Stimulated activated CD8-positive, alpha-beta memory T cell treated with anti-CD3 and anti-CD28 coated beads, Interleukin-4, amount 100 ng/mL, for 1 hour (primary cell): Measurements from ENCODE around the gene CHPT1.
"Not testable (repeated sequence)": the region's sequence is repeated elsewhere in the genome, so short reads cannot be mapped to it uniquely, and the experiment has no call there.

ENCODE experiments used
- DNase-seq, 2 donors: peaks; one replicate each; pipeline ENCODE4 v3.0.0-alpha.2; 2020; ENCODE audit warnings: low read depth in 2 of 2, low spot score in 1 of 2

CHPT1 gene

DNA sequence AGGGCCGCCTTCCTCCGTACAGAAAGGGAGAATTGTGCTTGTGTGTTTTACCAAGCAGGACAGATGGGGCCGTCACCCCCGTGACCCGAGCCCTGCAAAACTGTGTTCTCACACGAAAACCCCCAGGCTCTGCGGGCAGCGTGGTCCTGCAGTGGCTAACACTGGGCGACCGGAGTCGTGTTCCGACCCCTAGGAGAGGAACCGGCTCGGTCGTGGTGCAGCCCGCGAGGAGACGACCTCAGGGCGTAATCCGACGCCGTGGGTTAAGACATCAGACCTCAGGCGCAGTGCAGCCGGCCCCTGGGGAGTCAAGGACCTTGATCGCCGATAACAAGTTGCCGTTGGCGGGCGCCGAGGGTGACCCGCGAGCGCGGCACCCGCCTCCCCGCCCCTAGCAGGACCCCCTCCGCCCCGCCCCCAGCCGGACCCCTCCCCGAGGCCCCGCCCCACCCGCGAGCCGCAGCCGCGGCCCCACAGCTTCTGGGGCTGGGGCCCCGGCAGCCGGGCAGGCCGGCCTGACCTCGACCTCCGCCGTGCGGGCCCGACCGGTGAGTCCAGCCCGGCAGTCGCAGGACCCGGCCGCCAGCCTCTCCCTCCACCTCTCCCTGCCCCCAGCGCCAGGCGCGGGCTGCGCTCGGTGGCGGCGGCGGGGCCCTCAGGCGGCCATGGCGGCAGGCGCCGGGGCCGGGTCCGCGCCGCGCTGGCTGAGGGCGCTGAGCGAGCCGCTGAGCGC is at the start of gene CHPT1:
TSS of gene CHPT1 (plus strand) at position 444 of the 733 bp plus-strand sequence. CDS start at position 666, 222 bp downstream.
- peak; percentile 22 to 29 for DNase-seq

DNA sequence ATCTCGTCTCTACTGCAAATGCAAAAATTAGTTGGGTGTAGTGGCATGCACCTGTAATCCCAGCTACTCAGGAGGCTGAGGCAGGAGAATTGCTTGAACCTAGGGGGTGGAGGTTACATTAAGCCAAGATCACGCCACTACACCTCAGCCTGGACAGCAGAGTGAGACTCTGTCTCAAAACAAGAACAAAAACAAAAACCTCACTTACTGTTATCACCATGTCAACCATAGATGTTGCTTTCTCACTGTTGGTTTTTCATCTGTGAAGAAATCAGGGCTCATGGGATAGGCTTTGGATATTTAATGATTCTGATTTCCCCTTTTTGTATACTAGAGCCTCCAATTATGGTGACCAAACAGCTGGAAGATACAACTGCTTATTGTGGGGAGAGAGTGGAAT is 49.7 kb upstream of the CHPT1 start:
- DNase-seq, result no peak

DNA sequence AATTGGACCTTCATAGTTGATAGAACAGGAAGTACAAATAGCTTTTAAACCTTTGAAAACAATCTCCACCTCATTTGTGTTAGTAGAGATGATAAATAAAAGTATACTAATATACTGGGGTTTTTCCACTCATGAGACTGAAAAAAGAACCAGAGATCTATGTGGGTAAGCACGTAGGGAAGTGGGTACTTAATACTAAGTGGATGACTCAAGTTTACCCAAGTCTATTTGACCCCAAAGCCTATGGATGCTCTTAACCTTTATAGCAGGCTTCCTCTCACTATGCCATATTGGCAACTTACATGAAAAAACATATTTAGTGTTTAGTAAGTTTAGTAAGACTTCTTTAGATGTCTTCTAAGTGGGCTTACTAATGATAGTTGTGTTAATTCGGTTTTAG is 49.2 kb upstream of the CHPT1 start:
- no peak for DNase-seq

- DNase-seq, result no peak
Observed at GRCh38 chr12:101650346-101651117, 46.9 kb upstream of the CHPT1 start.

GRCh38 chr12:101653030-101653429 is 44.4 kb upstream of the CHPT1 start:
- DNase-seq, result no peak

- no peak for DNase-seq
Observed at GRCh38 chr12:101653503-101653902, 43.9 kb upstream of the CHPT1 start.

DNA sequence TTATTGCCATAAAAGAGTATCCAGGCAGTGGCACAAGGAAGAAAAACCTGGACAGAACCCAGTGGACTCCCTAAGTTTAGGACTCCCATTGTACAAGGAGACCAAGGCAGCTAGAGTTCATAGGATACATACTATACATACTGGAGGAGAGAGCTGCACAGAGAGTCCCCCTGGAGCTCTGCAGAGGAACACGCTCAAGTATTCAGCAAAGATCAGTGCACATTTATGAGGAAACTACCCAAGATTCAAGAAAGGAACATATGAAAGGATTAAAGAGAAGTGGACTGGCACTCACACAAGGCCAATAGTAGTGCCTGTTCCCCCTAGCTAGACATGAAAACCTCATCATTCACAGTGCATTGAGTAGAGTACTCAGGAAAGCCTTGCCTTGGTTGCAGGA is 43.0 kb upstream of the CHPT1 start:
- DNase-seq, result no peak

DNA sequence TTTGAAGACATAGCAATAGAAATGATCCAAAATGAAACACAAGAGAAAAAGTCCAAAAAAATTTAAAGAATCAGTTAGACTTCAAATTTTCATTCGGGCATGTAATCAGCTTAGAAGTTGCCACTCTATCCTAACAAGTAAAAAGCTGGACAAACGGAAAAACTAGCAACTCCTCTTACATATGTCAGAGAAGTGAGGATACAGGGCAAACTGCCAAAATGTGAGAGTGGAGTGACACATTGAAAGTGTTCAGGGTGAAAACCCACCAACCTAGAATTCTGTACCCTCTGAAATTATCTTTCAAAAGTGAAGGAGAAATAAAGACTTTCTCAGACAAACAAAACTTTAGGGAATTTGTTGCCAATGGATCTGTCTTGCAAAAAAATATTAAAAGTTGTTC is 42.0 kb upstream of the CHPT1 start:
- no peak for DNase-seq

DNA sequence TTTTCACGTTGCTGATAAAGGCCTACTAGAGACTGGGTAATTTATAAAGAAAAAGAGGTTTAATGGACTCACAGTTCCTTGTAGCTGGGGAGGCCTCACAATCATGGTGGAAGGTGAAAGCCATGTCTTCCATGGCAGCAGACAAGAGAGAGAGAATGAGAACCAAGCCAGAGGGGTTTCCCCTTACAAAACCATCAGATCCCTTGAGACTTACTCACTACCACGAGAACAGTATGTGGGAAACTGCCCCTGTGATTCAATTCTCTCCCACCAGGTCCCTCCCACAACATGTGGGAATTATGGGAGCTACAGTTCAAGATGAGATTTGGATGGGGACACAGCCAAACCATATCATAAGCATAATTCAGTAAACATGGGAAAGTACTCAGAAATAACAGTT is 36.8 kb upstream of the CHPT1 start:
- not testable (repeated sequence) for DNase-seq

DNA sequence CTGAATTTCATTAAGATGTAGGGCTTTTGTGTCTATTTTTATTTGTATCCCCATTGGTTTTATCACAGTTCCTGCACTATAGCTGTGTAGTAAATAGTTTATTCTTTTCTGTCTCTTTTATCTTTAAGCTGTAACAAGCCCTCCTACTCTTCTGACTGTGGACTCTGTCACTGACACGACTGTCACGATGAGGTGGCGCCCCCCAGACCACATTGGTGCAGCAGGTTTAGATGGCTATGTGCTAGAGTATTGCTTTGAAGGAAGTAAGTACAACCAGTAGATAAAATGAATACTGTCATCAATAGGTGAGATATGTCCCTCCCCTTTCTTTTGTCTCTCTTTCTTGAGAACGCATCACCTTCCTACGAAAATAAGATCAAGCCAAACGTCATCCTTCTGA is 34.1 kb upstream of the CHPT1 start:
- no peak for DNase-seq

DNA sequence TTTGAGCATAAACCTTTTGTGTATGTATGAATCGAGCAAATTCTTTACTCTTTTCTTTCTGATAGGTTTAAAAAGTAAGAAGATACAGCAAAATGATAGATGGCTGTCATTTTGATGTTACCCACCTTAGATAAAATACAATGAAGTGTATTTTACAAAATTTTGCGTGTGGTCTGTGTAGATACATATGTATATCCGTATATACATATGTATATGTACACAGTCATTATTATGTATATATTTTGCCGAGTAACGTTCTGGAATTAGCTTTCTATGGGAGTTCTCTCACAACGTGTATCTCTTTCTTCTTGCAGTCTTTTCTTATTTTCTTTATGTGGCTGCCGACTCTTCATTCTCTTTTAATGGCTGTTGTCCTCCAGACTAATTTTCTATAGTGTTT is 32.4 kb upstream of the CHPT1 start:
- no peak for DNase-seq

- DNase-seq, result no peak
Observed at GRCh38 chr12:101666052-101666728, 31.2 kb upstream of the CHPT1 start.

GRCh38 chr12:101667591-101667990 is 29.8 kb upstream of the CHPT1 start:
- DNase-seq, result no peak

DNA sequence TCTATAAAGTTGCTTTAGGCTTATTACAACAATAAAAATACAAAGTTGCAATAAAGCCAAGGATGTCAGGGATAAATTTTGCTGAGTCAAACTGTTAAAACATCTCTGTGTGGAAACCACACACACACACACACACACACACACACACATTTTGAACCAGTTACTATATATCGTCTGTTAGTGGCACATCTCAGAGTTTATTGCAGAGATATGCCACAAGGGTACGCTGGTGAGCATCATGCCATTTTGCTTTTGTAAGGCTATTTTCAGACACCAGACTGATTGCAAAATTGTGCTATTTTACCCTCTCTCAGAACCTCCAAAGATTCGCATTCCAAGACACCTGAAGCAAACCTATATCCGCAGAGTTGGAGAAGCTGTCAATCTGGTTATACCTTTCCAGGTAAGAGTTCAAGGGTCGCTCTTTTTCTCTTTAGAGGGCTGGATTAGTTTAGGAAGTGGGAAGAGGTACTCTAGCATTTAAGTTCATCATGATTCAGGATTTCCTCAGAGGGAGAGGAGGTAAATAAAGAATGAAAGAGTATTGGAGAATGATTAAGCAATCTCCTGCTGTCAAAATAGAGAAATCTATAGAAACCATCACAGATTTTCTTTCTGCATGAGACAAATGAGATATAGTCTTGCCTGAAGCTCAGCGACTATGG is 27.3 kb upstream of the CHPT1 start:
- no peak for DNase-seq

- DNase-seq, result no peak
Observed at GRCh38 chr12:101671157-101671791, 26.2 kb upstream of the CHPT1 start.

- DNase-seq, result no peak
Observed at GRCh38 chr12:101671833-101672232, 25.6 kb upstream of the CHPT1 start.

GRCh38 chr12:101675555-101675954 is 21.9 kb upstream of the CHPT1 start:
- no peak for DNase-seq

GRCh38 chr12:101676497-101676896 is 20.9 kb upstream of the CHPT1 start:
- not testable (repeated sequence) for DNase-seq

DNA sequence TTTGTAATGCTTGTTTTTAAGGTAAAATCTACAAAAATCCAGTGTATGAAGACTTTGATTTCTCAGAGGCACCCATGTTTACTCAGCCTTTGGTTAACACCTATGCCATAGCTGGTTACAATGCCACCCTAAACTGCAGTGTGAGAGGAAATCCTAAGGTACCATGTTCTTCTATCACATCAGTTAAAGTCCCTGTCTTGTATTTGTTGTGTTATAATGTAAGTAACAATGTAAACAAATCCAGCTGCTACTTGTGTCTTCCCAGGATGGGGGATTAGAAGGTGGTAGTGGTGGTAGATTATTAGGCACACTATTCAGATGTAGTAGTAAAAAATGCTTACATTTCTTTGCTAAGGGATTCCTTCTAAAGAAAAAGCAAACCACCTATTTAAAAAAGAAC is 19.4 kb upstream of the CHPT1 start:
- DNase-seq, result no peak

DNA sequence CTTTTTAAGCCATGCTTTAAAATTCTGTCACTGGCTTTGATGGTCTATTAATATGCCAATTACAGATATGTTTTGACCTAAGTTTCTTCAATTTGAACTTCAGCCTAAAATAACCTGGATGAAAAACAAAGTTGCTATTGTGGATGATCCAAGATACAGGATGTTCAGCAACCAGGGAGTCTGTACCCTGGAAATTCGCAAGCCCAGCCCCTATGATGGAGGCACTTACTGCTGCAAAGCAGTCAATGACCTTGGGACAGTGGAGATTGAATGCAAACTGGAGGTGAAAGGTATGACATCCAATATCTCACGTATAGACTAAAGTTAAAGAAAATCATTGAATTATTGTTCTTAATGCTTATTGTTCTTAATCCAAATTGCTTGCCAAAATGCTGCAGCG is 17.2 kb upstream of the CHPT1 start:
- no peak for DNase-seq

DNA sequence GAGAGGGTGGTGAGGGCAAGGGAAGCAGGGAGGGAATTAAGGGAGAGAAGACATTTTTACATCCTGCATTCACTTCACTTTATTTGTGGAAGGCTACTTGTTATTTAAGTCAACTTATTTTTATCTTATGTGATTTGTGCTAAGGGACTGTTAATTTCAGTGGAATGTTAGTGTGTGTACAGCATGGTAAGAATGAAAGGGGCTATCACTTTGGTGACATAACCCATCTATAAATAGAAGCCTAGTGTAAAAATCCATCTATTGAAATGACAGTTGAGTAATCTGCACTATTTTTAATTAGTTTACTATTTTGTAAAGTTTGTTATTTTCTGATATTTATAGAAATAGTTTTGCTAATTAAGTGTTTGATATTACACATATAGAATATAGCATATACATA is 16.8 kb upstream of the CHPT1 start:
- DNase-seq, result no peak
